Activated naive CD8-positive, alpha-beta T cell treated with anti-CD3 and anti-CD28 coated beads, Interleukin-2, amount 50 U/mL, for 16 hours (primary cell): ENCODE measurements around the gene PARD6G.
"Not testable (repeated sequence)": the region's sequence is repeated elsewhere in the genome, so short reads cannot be mapped to it uniquely, and the experiment has no call there.

Experiments used
- DNase-seq: peaks from one replicate; pipeline ENCODE4 v3.0.0-alpha.2; 2020; ENCODE audit warnings: low read depth, low spot score

PARD6G gene

GRCh38 chr18:80171054-80171872 lies 76.1 kb downstream of the PARD6G start:
- DNase-seq, result no peak

- no peak for DNase-seq
Measured at GRCh38 chr18:80170395-80171053, 76.8 kb downstream of the PARD6G start.

- no peak for DNase-seq
Measured at GRCh38 chr18:80169607-80170006, 77.7 kb downstream of the PARD6G start.

- DNase-seq, result no peak
Measured at GRCh38 chr18:80168982-80169381, 78.3 kb downstream of the PARD6G start.

GRCh38 chr18:80168346-80168745 lies 79.0 kb downstream of the PARD6G start:
- no peak for DNase-seq

GRCh38 chr18:80167931-80168330 lies 79.4 kb downstream of the PARD6G start:
- DNase-seq, result no peak

GRCh38 chr18:80167331-80167730 lies 80.0 kb downstream of the PARD6G start:
- no peak for DNase-seq

GRCh38 chr18:80166725-80167124 lies 80.6 kb downstream of the PARD6G start:
- no peak for DNase-seq

GRCh38 chr18:80166240-80166639 lies 81.1 kb downstream of the PARD6G start:
- DNase-seq, result no peak

- DNase-seq, result not testable (repeated sequence)
Measured at GRCh38 chr18:80164727-80165355, 82.5 kb downstream of the PARD6G start.

GRCh38 chr18:80163183-80163582 lies 84.1 kb downstream of the PARD6G start:
- DNase-seq, result no peak

- DNase-seq, result no peak
Measured at GRCh38 chr18:80161781-80162417, 85.4 kb downstream of the PARD6G start.

GRCh38 chr18:80159713-80160636 lies 87.3 kb downstream of the PARD6G start:
- DNase-seq, result no peak

- no peak for DNase-seq
Measured at GRCh38 chr18:80158365-80158764, 88.9 kb downstream of the PARD6G start.

- DNase-seq, result peak; percentile 46
Measured at GRCh38 chr18:80157708-80158343, 89.5 kb downstream of the PARD6G start.

- no peak for DNase-seq
Measured at GRCh38 chr18:80154293-80154692, 93.0 kb downstream of the PARD6G start.

GRCh38 chr18:80149667-80150066 lies 97.6 kb downstream of the PARD6G start:
- DNase-seq, result no peak

GRCh38 chr18:80148326-80149199 lies 98.8 kb downstream of the PARD6G start:
- DNase-seq, result no peak
